Colon (tissue), 2 donors: ENCODE data around the gene SMIM23.
"Not testable (repeated sequence)": the region's sequence is repeated elsewhere in the genome, so short reads cannot be mapped to it uniquely, and the experiment has no call there.

ENCODE experiments used
- FAIRE-seq: peaks from 2 replicates; lab custom pipeline; 2012; peaks lifted over from hg19 to GRCh38; lab: Jason Lieb, UNC
- donor health status: control.
- donor health status: control.

SMIM23 gene

DNA sequence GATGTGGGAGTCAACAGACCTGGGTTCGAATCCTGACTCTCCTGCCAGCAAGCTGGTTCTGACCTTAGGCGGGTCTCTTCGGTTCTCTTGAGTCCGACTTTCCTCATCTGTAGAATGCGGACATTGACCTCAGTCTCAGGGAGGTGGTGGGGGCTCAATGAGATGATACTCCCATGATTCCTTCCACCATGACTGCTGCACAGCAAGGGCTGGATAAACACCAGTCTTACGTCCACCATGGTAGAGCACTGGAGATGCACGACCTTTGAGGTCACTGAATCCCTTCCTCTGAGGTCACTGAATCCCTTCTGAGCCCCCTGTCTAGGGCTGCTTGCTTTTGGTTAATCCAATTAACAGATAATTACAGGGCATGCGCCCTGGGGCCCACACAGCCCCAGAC, 12.5 kb upstream of the SMIM23 start:
- FAIRE-seq, result no peak

DNA sequence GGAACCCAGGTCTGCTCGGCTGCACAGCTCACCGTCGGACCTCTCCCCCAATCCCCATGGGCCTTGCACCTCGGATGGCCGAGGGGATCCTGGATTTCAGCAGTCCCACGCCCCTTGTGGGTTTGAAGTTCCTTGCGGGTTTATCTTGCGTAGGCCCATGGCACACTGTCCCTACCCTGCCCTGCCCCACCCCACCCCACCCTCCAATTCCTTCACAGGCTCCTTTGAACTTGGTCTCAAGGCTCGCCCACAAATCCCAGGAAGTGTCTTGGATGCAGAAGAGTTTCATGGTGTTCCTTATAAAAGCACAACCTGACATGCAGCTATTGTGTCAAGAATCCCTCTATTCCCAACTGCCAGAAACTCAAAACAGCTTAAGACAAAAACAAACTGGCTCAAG, 11.2 kb upstream of the SMIM23 start:
- no peak for FAIRE-seq

DNA sequence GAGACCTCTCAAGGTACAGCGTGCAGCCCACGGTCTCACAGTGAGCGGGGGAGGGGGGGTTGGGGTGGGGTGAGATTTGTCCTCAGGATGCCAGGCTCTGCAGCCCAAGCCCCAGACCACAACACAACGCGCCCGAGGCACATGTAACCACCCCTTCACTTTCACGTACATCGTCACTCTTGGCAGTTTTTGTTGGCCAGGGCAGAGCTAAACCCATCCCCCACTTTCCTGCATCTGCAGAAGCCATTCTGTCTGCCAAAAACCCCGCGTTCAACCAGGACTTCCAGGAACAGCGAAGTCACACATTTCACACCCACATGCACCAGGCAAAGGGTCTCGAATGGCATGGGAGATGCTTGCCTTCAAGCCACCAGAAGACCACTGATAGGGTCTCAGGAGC, 9.4 kb upstream of the SMIM23 start:
- FAIRE-seq, result no peak

DNA sequence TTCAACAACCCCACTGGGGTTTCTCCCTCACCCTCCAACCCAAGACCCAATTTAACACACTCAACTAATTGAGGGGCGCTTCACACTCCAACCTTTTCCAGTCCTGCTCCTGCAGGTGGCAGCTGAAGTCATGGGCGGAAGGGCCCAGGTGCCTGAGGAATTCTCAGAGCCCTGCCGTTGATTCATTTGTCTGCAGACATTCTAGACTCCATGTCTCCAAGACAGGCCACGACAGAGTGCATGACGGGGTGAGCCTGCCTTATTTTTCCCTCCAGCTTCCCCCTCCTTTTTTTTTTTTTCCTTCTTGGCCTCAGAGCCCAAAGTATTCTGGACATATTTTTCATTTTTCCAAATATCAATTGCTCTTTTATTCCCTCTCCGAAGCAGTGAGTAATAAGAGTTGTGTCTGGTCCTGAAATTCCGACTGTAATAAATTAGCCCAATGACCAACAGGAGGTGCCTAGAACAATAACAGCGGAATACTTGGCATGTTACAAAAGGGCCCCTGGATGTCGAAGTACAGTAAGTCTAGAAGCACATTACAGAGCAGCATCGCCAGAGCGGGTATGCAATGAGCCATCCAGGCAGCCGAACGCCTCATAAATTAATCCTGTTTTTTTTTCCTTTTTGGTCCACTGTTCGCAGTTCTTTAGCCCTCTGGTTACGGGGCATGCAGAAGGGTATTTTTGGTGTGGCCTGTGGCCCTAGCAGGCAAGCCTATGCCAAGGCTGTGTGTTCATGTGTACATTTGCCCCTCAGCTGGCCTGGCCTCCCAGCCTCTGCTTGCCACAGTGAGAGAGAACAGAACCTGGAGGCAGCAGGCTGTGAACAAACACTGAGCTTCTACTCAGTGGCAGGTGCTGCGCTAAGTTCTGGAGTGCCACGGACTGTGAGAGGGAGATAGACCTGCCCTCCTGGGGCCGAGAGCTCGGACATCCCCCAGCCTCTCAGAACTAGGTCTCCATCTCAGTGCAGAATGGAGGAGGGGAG, 8.6 kb upstream of the SMIM23 start:
- no peak for FAIRE-seq

DNA sequence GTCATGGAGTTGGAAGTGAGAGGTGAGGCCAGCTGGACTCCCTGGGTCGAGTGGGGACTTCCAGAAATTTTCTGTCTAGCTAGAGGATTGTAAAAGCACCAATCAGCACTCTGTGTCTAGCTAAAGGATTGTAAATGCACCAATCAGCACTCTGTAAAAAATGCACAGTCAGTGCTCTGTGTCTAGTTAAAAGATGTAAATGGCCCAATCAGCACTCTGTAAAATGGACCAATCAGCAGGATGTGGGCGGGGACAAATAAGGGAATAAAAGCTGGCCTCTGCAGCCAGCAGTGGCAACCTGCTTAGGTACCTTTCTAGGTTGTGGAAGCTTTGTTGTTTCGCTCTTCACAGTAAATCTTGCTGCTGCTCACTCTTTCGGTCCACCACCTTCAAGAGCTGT, 3.9 kb upstream of the SMIM23 start:
- not testable (repeated sequence) for FAIRE-seq

DNA sequence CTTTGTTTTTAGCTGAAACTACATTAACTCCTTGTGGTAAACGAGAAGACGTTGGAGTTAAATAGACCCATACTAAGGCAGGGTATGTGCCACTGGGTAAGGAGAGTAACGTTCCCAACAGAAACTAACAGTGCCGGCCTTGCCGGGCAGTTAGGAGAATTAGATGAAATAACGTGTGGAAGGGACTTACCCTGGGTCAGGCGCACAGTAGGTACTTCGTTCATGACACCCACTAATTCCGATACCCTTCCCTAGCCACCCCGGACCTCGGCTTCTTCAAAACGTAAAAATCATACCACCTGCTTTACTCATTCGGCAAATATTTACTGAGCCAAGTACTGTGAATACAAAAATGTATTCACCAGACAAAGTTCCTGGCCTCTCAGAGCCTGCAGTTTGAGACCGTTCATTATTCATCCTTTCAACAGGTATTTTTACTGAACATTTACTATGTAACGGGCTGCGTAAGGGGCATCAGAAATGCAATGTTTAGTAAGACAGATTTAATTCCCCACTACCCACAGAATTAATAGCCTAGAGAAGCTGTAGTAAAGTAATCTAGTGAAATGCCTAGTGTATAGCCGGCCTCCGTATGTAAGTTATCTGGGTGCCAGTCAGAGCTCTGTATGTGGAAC, 3.2 kb upstream of the SMIM23 start:
- FAIRE-seq, result no peak

DNA sequence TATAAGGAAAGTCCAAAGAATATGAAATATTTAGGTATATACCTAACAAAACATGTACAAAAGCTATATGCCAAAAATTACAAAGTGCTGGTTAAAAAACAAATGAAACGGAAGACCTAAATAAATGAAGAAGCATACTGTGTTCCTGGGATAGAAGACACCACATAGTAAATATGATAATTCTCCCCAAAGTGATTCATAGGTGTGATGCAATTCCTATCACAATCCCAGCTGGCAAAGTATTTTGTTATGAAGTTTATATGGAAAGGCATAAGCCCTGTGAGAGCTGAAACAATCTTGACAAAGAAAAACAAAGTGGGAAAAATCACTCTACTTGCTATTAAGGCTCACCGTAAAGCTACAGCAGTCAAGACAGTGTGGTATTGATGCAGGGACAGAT, 2.6 kb upstream of the SMIM23 start:
- FAIRE-seq, result no peak

DNA sequence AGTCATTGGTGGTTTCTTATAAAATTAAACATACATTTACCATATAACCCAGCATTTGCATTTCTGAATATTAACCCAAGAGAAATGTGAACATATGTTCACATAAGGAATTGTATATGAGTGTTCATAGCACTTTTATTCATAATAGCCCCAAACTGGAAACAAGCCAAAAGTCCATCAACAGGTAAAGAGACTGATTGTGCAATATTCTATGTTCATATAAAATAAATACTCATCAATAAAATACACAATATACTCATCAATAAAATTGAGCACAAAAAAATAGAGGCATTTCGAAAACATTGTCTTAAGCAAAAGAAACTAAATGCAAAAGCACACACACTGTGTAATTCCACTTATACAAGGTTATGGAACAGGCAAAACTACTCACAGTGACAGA, 3.7 kb downstream of the SMIM23 start:
- FAIRE-seq, result no peak

DNA sequence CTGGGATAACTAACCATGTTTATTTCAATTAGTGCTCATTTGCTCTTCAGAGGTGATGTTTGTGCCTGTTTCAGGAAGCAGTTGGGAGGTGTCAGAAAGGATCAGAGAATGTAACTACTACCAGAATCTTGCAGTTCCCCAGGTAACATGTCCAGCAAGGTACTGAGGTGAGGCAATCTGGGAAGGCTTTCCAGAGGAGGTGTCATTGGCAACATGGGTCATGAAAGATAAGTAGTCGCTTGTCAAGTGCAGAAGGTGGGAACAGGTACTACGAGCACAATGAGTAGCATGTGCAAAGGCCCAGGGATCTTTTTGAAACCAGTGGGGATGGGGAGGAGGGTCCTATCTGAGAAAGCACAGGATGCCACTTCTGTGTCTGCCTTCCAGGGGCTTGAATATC, 4.8 kb downstream of the SMIM23 start:
- no peak for FAIRE-seq

DNA sequence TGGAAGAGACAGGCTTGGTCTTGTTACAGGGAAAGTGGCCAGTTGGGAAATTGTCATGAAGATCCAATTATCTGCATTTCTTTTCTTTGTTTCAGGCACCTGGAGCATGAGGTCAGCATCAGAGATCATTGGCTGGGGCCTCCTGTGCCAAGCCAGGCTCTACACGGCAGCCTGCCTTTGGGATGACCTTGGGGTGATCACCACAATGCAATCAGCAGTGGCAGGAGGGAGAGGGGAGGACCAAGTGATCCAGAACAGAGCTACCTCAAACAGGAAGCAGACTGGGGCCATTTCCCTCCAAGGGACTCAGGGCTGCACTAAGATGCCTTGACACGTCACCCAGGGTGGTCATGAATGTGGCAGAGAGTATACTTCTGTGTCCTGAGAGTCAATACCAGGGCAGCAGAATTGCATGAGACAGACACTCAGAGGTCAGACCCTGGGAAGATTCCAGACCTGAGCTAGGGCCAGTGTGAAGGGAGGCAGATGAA, 8.9 kb downstream of the SMIM23 start:
- FAIRE-seq, result no peak

DNA sequence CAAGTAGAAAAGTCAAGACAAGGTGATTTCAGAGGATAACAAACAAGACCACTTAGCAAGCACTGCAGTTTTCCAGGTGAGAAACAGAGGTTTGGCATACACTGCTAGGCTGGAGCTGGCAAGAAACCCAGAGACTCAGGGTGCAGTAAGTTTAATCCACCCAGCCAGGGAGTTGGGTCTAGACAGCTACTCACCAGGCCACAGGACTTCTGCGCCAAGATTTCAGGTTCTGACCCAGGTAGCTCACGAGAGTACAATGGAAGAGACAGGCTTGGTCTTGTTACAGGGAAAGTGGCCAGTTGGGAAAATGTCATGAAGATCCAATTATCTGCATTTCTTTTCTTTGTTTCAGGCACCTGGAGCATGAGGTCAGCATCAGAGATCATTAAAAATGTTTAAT, 9.8 kb downstream of the SMIM23 start:
- FAIRE-seq, result no peak

DNA sequence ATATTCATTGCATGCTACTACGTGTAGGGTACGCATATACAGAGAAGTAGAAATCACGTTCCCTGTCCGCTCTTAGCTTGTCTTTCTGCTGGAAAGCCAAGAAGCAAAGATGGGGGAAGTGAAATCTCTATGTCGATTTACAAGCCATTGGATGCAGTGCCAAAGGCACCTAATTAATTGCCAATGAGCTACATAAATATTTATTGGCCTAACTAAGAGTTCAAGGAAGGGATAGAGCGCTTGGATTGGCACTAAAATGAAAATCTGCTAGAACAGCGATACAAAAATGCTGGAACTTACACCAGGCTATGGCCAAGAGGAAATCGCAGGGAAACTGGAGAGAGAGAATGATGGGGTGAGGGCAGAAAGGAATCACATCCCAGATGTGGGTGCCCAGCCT, 10.8 kb downstream of the SMIM23 start:
- no peak for FAIRE-seq

DNA sequence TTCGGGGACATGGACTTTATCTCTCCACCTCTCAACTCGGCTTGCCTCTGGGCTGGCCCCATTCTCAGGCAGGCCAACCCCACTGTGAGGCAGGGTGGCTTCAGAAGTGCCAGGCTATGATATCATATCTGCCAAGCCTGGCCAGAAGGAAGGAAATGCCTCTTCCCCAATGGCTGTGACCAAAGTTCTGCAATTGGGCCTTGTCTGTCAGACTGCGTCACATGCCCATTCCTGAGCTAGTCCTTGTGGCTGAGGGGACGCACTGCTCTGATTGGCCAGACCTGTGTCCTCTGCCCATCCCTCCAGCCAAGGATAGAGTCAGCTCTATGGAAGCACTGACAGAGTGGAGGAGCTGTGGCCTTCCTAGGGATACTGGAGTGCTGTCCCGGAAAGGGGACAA, 11.9 kb downstream of the SMIM23 start:
- no peak for FAIRE-seq

DNA sequence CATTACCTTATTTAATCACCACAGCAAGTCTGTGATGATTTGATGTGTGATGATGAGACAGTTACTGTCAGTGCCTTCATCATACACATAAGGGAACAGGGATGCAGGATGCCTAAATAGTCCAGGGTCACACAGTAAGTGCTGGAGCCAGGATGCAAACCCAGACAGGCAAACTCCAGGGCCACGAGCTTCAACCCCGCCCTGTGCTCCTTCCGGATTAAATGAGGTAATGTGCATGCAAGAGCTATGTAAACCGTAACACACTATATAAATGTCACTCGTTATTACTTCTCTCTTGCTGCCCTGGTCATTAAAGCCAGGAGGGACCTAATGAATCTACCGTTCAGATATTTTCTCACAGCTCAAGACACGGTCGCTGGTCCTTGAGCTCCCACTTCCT, 12.8 kb downstream of the SMIM23 start:
- no peak for FAIRE-seq

DNA sequence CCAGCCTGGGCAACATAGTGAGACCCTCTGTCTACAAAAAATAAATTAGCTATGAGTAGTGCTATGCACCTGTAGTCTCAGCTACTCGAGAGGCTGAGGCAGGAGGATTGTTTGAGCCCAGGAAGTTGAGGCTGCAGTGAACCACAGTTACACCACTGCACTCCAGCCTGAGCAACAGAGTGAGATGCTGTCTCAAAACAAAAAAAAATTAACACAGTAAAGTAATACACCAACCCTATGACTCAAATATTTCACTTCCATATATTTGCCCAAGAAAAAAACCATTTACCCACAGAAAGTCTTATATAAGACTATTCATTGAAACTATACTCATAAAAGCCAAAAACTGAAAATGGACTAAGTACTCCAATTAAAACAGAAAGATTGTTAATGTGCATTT, 16.2 kb downstream of the SMIM23 start:
- no peak for FAIRE-seq

DNA sequence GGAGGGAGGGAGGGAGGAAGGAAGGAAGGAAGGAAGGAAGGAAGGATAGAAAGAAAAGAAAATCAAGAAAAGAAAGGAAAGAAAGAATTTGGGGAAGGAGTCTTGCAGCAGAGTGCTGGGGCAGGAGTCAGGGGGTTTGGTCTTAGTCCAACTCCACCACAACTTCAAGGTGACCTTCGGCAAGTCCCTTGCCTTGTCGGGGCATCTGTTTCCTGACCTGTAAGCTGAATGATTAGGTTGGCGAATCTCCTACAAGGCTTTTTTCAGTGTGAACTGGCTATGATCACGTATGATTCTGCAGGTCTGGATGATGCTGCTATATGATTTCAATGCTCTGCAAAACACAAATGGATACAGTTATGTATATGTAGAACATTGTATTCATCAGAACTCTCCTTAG, 20.1 kb downstream of the SMIM23 start:
- no peak for FAIRE-seq

DNA sequence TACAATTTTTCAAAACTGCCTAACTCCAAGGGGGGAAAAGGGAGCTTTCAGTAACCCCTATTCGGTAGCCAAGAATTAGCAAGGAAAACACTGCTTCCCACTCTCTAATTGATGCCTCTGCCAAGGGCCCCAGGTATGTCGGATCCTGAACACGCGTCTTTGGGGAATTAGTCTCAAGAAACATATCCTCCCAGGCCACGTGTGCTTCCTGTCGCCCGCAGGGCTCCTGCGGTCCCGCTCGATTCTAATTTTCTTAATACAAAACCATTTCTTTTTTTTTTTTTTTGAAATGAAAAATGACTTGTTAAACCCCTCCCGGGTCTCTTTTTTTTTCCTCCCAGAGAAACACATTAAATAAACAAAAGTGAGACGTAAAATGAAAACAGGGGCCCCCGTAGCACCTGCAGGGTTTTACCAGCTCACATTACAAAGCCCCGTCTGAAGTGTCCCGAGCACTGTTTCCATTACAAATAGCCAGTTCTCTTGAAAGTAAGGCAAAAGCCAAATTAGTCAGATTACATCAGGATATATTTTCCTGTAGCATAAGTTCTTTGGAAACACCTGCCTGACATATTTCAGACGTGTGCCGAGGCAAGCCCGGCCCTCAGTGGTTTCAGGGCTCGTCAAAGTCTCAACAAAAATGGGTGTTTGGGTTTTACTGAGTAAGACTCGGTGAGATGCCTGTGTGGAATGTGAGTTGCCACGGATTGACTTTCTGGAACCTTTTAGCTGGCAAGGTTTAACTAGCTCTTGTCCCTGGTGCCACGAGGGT, 21.5 kb downstream of the SMIM23 start:
- no peak for FAIRE-seq

DNA sequence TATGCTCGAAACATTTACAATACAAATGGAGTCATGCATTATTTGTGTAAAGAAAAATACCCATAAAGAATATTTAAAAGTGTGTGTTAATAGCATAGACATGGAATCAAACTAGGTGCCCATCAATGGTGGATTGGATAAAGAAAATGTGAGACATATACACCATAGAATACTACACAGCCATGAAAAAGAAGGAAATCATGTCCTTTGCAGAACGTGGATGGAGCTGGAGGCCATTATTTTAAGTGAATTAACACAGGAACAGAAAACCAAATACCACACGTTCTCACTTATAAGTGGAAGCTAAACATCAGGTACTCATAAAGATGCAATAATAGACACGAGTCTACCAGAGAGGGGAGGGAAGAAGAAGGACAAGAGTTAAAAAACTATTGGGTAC, 22.8 kb downstream of the SMIM23 start:
- no peak for FAIRE-seq

DNA sequence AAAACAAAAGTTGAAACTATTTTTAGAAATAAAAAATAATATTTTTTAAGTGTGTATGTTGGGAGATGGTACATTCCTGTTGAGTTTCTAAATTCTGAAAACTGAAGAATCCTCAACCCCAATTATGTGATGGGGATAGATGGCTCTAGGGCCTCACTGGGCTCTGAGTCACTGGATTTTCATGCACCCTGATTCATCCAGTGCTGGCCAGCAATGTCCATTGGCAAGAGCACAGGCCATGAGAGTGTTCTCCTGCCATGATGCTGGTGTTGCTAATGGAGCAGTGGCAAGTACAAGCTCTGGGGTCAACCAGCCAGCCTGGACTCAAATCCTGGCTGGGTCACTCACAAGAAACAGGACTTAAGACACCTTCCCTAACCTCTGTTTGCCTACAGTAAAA, 23.3 kb downstream of the SMIM23 start:
- no peak for FAIRE-seq

DNA sequence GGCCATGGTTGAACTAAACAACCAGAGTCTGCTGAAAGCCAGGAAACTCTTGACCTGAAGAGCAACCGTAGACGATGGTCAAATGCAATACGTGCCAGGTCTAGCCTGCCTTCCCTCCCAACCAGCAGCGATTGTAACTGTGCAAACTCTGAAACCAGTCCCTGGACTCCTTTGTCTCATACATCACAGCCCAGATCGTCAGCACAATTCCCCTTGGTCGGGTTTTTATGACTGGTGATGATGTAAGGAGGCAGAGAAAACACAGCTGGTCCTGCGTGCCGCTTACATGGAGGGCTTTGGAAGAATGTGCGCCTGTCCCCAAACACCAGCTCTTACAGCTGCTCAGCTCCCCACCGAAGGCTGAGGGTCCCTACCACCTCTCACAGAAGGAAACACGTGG, 24.6 kb downstream of the SMIM23 start:
- FAIRE-seq, result no peak

DNA sequence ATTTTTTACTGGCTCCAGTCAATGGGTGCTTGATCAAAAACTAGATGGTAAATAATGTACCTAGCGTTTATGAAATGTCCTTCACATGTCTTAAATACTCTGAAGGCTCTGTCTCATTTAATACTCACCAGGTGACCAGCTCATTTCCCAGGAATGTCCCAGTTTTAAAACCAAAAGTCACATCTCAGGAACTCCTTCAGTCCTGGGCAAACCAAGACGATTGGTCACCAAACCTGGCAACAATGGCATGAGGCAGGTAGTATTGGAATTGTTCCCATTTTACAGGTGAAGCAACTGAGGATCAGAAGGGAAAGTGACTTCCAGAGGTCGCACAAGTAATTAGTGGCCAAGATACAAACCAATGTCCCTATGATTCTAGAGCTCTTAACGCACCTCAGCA, 27.7 kb downstream of the SMIM23 start:
- FAIRE-seq, result no peak

DNA sequence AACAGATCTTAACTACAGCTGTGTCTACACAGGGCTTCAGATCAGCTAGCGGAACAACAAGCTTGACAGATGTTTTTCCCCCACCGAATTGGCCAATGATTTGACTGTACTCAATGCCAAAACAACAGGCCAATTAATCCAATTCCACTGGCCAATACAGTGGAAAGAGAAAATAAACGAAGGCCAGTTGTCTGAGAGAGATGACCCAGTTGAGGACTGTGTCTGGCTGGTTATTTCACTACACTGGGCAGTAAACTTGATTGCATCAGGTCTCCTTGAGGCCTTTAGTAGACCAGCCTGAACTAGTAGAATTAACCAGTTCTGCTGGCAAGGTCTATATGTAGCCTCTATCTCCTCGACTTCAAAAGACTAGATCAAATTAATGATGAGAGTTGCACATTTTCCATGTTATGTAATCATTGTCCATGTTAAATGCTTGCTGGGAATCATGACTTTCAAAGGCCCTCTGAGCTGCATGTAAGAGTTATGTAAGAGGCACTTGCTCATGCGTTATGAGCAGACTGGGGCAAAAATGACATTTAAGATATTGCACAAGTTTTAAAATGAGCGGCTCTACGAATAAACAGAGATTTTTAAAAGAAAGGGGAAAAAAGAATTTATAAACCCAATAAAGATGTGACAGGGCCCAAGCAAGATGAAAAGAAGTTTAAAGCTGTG, 28.3 kb downstream of the SMIM23 start:
- no peak for FAIRE-seq
